ENCODE results near the gene MINAR1.
"Not testable (repeated sequence)": the region's sequence is repeated elsewhere in the genome, so short reads cannot be mapped to it uniquely, and the experiment has no call there.

MINAR1 gene

DNA sequence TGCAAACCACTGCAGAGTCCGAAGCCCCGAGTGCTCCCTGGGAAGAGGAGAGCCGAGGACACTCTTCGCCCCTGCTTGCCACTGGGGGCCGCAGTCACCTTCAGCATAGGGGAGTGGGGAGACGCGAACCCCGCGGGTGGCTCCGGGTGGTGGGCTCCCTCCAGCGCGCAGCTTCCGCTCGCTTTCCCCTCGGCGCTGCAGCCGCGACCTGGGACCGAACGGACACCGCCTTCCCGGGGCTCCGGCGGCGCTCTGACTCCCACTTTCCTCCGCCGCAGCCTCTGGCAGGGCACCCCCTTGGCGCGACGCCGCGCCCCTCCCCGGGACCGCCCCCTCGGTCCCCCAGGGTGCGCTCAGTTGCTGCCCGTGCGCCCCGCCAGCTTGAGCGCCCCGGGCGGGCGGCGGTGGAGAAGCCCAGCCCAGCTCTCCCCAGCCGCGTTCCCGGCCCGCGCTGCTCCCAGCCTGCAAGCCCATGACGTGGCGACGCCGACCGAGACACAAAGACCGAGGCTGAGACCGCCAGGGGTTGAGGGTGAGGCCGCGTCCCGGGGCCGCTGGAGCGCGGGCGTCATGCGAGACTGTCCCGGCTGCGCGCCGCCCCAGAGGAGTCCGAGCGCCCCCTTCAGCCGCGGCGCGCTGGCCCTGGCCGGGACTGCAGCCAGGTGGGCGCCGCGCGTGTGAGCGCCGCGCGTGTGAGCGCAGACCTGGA, at the start of gene MINAR1:
MINAR1 (plus strand) TSS at position 701 of the 709 bp plus-strand sequence. CDS start 23,812 bp downstream, outside the sequence.
- DNase-seq: no peak

DNA sequence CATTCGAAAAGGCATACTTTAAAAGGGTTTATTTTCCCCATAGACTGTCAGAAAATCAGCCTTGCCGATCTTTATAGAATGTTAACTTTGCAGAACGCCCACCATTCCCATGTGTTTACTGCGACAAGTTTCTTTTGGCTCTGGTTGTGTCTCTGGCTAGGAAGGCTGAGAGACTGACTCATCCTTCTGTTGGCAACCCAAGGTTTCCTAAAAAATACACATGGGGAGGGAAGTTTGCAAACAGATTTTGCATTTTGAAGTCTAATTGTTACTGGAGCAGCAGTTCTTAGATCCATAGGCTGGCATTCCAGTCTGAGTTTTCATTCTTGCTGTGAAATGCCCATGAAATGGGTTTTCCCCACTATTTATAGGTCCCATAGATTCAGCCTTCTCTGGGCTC, 37.9 kb upstream of the MINAR1 start:
- no peak for DNase-seq

GRCh38 chr15:79396850-79397249, 35.3 kb upstream of the MINAR1 start:
- no peak for DNase-seq

DNA sequence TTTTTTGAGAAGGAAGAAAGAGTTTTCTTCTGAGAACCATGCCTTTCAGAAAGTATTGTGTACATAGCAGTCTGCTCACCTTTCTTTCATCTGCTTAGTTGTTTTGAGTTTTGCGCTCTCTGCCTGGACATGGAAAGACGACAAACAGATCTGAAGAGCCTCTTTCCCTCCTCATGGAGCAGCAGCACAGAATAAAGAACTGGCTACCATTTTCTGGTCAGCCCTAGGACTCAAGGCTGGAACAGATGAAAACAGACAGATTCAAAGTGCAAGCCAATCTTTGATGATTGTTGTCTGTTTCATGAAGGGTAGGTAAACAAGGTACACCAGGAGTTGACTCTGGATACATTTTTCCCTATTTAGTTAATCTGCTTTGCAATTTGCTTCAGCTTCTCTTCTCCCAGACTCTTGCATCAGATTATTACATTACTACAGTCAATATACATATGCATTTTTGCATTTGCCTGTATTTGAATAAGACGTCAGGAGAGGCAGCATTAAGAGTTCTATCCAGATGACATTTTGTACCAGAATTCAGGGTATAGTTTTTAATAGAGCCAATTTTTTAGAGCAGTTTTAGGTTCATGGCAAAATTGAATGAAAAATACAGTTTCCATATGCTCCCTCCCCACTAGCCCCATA, 34.7 kb upstream of the MINAR1 start:
- DNase-seq: no peak

GRCh38 chr15:79399606-79400005, 32.5 kb upstream of the MINAR1 start:
- no peak for DNase-seq

GRCh38 chr15:79400650-79401049, 31.5 kb upstream of the MINAR1 start:
- no peak for DNase-seq

- DNase-seq: no peak
Measured at GRCh38 chr15:79401301-79401700, 30.8 kb upstream of the MINAR1 start.

- no peak for DNase-seq
Measured at GRCh38 chr15:79402136-79402535, 30.0 kb upstream of the MINAR1 start.

GRCh38 chr15:79403501-79403900, 28.6 kb upstream of the MINAR1 start:
- no peak for DNase-seq

GRCh38 chr15:79406210-79406609, 25.9 kb upstream of the MINAR1 start:
- DNase-seq: no peak

DNA sequence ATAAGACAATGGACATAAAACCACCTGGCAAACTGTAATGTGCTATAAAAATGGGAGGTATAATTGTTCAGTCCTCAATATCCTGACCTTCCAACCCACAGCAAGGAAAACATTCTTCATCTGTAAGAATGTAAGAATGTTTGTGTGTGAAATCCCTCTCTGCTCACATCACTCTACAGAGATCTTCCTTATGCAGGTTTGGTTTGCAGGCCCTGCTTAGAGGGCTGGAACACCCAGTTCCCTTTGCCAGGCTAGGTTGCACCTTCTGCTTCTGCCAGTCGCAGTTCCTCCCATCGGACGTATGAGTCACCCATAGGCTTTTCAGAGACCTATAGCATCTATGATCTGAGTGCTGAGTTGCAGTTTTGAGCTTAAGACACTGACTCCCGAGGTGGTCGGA, 24.1 kb upstream of the MINAR1 start:
- DNase-seq: no peak

DNA sequence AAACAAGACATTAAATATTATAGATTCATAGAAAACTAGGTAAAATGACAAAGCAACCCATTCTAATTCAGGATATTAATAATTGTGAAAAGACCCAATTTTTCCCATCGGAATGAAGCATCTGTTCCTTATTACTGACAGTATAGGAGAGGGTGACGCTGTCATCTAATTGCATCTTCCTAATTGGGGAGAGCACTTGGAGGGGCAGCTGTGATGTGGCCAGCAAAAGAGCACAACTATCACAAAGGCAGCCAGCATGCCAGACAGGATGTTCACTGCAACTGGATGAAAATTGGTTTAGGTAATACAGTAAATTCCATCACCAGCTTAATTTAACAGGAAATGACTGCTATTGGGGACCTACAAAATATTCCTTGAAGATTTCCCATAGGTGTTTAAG, 21.9 kb upstream of the MINAR1 start:
- DNase-seq: no peak

DNA sequence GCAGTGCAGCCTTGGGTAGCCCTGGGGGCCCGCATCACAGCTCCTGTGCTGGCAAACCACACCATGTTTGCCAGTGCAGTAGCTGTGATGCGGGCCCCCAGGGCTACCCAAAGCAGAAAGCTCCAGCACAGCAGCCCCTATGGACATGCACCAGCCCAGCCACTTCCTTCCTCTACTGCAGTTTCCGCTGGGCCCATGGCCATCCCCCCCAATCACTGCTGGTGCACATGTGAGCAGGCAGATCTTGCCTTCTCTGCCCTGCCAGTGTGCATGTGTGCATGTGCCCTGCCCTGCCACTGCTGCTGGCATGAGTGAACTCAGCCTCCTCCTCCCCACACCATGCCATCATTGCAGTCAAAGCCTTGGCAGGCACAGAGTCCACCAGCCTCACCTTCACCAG, 20.1 kb upstream of the MINAR1 start:
- DNase-seq: no peak

DNA sequence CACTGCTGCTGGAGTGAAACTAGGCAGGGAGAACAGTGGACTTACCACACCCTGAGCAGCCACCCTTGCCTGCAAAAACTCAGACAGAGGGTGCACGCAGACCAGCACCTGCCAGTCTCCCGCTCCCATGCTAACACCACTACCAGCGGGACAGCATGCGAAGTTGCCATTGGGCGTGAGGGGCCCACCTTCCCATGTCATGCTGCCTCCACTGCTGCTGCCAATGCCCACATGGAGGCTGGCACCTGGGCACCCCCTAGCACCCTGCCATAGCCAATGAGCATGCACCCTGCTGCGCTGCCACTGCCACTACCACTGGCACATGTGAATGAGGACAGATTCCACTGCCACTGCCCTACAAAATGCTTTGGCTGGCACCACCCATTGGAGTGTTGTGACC, 19.7 kb upstream of the MINAR1 start:
- no peak for DNase-seq

DNA sequence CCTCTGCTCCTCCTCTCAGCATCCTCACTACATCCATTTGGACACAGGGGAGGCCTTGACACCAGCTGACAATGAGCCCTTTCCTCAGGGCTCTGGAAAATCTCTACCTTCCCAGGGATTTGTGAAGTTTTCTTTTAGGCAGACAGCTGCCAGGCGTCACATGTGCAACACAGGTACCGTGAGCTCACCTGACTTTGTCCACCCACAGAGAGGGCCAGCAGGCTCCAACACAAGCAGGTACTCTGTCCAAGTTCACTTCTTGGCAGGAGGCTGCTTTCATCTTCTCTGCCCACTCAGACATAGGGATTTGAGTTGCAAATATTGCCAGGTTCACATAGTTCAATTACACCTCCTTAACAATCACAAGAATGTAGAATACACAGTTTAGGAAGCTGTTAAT, 15.3 kb upstream of the MINAR1 start:
- DNase-seq: no peak

DNA sequence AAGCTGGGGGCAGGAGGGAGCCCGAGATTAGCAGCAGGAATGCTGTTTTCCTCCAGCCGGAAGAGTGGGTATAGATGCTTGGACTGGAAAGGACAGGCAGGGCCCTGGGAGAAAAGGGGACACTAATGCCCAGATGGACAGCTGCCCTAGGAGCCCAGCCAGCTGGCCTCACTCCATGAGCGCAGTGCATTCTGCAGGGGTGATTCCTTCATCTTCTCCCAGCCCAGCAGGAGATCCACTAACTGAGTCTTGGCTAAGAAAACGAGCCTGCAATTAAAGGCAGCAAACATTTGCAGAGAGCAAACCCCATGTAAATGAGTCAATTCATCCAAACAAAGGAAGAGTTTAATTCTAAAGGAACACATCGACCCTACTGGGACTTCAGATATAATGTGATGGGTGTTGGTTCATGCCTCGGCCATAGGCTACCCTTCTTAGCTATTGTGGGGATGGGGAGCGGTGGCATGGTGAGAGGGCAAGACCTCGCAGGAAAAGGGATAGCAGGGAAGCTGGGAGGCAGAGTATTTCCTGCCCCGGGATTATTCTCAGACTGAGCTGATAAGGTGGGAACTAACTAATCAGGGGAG, 13.3 kb upstream of the MINAR1 start:
- no peak for DNase-seq

DNA sequence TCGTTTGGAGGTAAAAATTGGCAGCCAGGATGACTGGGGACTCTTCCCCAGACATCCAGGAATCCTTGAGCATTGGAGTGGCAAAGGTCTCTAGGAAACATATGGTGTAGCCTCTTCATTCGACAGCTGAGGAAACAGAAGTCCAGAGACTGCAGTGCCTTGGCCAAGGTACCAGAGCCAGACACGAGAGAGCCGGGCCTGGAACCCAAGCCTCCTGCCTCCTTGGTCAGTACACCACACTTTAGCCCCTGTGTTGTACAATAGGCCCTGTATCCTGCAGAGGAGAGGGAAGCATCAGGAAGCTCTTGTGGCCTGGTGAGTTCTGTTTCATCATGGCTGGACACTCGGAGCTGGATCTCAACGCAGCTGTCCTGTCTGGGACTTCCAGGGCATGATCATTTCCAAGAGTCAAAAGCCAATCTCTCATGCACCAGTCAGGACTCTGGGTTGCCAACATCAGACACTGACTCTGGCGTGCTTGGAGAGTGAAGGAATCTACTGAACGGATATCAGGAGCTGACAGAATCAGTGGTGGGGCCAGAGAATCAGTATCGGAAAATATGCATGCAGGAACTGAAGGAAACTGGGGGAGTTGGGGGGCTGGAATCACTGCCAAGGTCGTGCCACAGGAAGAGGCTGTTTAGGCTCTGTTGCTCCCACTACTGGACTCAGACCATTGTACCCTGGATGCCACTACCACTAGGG, 6.4 kb upstream of the MINAR1 start:
- DNase-seq: no peak

DNA sequence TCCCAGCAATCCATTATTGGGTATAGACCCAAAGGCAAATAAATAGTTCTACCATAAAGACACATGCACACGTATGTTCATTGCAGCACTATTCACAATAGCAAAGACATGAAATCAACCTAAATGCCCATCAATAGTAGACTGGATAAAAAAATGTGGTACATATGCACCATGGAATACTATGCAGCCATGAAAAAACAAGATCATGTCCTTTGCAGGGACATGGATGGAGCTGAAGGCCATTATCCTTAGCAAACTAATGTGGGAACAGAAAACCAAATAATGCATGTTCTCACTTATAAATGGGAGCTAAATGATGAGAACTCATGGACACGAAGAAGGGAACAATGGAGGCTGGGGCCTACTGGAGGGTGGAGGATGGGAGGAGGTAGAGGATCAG, 5.2 kb upstream of the MINAR1 start:
- not testable (repeated sequence) for DNase-seq

DNA sequence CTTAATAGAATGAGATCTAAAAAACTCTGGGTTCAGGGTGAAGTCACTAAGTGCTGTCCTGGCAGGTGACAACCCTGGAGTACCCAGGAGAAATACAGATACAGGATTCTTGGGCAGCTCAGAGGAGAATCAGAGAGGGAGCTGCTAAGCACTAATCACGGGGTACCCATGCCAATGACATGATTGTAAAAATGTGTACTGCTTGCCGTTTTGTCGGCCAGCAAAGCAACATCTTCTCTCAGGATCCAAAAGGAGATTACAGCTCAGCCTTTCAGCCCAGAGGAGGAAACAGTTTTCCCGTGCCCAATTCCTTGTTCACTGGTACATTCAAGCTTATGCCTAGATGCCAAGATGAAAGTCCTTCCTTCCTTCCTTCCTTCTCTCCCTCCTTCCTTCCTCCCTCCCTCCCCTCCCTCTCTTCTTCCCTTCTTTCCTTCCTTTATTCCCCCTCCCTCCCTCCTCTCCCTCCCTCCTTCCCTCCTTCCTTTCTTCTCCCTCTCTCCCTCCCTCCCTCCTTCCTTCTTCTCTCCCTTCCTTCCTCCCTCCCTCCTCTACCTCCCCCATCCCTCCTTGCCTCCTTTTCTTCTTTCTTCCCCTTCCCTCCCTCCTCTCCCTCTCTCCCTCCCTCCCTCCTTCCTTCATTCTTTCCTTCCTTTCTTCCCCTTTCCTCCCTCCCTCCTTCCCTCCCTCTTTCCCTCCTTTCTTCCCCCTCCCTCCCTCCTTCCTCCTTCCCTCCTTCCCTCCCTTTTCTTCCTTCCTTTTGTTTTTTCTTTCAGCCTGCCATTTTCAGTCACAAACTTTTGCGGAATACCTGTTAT, 4.1 kb upstream of the MINAR1 start:
- no peak for DNase-seq

DNA sequence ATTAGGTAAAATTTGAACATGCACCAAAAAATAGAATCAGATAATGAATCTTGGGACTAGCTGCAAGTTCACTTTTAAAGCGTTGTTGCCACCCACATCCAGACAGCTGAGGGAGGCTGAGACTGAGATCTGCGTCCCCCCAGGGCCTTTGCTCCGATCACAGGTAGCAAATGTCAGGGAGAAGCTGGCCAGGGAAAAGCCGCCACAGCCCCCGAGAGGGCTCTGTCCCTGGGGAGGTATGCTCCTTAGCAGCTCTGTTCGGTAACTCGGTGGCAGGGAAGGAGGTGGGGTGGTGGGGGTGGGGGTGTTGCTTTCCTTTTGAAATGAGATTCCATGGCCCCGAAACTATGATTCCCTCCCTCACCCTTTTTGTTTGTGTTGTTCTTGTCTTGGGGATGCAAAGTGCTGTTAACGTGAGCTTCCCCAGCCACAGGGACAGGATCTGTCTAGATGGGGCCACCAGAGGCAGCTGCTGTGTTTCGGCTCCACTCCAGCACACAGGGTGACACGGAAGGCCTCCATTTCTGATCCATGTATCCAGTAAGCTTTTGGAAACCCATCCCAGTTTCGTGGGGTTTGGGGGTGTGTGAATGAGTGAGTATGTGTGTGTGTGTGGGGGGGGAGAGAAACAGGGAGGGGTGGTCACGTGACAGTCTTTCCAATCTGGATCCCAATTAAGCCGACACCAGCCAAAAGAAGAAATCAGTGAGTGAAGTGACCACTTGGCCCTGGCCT, 1.1 kb upstream of the MINAR1 start:
- no peak for DNase-seq

DNA sequence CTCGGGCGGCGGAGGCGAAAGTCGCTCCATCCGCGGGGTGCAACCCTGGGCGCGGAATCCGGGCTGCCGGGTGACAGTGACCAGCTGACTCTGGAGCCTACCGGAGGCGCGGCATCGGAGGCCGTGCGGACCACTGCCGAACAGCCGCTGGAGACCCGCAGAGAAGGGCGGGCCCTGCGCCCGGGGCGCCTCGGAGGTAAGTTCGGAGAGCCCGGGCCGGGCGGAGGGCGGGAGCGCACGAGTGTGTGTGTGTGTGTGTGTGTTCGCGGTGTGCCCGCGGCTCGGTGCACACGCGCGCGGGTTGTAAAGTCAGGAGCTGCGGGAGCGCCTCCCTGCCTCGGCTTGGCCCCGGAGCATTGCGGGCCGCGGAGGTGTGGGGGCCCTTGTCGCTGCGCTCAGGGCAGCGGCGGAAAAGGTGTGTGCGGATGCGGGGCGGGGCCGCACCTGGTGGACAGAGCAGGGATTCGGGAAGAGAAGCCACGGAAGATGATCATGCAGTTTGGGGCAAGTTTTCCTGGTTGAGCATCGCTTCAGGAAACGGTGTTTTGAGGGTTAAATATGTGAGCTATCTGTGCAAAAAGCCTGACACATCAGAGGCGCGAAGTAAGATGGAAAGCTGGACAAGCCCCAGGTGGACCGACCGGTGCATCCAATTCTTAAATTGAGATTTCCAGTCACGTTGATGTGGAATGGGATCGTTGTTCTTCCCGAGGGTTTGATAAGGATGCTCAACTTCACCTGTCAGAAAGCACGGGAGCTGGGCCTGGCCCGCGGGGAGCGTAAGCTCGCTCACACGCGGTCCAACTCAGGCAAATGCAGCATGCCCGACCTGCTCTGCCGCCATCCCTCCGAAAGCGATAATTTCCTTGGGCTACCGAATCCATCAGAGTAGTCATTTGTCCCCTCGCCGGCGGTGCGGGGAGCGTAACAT, 474 bp downstream of the MINAR1 start:
- DNase-seq: no peak
